ENCODE results near the gene KIAA0232. TPM values are rescaled to one million over a fixed set of nuclear protein-coding genes. Genes with fewer than 3 reads are reported as not detected.
"Not testable (repeated sequence)": the region's sequence is repeated elsewhere in the genome, so short reads cannot be mapped to it uniquely, and the experiment has no call there.

Gene KIAA0232
- total RNA-seq, 4 donors from 2014 or later: 39.1 to 66.4 (median 60.4) TPM

DNA sequence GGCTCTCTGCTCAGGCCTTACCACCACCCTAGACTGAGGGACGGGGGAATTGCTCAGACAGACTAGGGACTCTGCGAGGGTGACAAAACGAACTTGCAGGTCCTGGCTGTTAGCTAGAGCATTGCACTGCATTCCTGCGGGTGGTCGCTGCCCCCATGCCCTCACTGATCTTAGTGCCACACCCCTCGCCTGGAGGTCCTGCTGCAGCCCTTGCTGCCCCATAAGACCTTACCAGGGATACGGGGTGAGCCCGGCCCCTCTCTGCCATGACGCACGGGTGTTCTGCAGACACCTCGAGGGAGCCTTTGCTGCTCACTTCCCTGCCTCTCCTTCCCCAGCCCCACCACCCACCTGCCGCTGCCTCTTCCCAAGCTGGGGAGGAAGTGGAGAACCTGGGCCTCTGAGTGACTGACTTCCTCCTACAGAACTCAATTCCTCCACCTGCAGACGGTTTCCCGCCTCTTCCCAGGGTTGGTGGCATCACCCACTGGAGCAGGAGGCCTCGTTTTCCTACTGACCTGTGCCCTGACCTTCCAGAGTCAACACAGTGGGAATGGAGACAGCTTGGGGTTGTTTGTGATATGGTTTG, 107.3 kb downstream of the KIAA0232 start:
- H3K9me3 ChIP-seq: no peaks in the 10 kb centered on the region
- ATAC-seq: no peak
- in situ Hi-C loops (cut with MboI; ENCODE audit: low sequenced_read_pairs in 4 of 4) (loop anchor here in 1 of 4 donors (10.0 kb wide), 1 partner anchor 175 kb away; the partner anchor contains the start of gene BLOC1S4), intact Hi-C loops (cut with DNase I; ENCODE audit: low total_unique reads) (no loop called here)
- no peak overlapping the region for H3K27ac ChIP-seq
- no peak overlapping the region for H3K4me3 ChIP-seq
- TF ChIP-seq POLR2A (IDR thresholded peaks at IDR 0.05): no peak
- no peak for DNase-seq
- H3K36me3 ChIP-seq: no peaks in the 10 kb centered on the region
- H3K4me1 ChIP-seq: peaks cover 30 to 42% of the 10 kb centered on the region in 2 donors
- no peaks in the 10 kb centered on the region for H3K27me3 ChIP-seq

DNA sequence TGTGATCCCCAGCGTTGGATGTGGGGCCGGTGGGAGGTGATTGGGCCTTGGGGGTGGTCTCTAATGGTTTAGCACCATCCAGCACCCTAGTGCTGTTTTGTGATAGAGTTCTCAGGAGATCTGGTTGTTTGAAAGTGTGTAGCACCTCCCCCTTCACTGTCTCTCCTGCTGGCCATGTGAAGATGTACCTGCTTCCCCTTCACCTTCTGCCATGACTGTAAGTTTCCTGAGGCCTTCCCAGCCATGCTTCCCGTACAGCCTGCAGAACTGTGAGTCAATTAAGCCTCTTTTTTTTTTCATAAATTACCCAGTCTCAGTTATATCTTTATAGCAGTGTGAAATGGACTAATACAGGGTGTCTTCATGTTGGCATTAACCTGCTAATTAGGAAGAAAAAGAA, 107.8 kb downstream of the KIAA0232 start:
- intact Hi-C loops (cut with DNase I; ENCODE audit: low total_unique reads): no loop called here
- Histone ChIP-seq H3K9me3 (no peaks in the 10 kb centered on the region), H3K27me3 (no peaks in the 10 kb centered on the region), H3K4me3 (no peak overlapping the region), H3K27ac (no peak overlapping the region), H3K4me1 (peaks cover 28 to 41% of the 10 kb centered on the region in 2 donors), H3K36me3 (no peaks in the 10 kb centered on the region)
- DNase-seq (no peak), ATAC-seq (no peak)
- no peak for TF ChIP-seq POLR2A (IDR thresholded peaks at IDR 0.05)
- TF ChIP-seq, protein P1, sequence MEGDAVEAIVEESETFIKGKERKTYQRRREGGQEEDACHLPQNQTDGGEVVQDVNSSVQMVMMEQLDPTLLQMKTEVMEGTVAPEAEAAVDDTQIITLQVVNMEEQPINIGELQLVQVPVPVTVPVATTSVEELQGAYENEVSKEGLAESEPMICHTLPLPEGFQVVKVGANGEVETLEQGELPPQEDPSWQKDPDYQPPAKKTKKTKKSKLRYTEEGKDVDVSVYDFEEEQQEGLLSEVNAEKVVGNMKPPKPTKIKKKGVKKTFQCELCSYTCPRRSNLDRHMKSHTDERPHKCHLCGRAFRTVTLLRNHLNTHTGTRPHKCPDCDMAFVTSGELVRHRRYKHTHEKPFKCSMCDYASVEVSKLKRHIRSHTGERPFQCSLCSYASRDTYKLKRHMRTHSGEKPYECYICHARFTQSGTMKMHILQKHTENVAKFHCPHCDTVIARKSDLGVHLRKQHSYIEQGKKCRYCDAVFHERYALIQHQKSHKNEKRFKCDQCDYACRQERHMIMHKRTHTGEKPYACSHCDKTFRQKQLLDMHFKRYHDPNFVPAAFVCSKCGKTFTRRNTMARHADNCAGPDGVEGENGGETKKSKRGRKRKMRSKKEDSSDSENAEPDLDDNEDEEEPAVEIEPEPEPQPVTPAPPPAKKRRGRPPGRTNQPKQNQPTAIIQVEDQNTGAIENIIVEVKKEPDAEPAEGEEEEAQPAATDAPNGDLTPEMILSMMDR (IDR thresholded peaks at IDR 0.05 in 4 of 5, conservative IDR thresholded peaks at IDR 0.05 in 1 of 5): no peak
- in situ Hi-C loops (cut with MboI; ENCODE audit: low sequenced_read_pairs in 4 of 4): no loop called here

DNA sequence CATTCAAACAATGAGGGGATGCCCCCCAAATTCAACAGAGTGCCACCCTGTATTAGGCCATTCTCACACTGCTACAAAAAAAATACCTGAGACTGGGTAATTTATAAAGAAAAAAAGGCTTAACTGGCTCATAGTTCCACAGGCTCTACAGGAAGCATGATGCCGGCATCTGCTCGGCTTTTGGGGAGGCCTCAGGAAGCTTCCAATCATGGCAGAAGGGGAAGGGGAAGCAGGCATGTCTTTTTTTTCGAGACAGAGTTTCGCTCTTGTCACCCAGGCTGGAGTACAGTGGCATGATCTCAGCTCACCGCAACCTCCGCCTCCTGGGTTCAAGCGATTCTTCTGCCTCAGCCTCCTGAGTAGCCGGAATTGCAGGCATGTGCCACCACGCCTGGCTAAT, 108.4 kb downstream of the KIAA0232 start:
- H3K4me1 ChIP-seq: peaks cover 22 to 35% of the 10 kb centered on the region in 2 donors

DNA sequence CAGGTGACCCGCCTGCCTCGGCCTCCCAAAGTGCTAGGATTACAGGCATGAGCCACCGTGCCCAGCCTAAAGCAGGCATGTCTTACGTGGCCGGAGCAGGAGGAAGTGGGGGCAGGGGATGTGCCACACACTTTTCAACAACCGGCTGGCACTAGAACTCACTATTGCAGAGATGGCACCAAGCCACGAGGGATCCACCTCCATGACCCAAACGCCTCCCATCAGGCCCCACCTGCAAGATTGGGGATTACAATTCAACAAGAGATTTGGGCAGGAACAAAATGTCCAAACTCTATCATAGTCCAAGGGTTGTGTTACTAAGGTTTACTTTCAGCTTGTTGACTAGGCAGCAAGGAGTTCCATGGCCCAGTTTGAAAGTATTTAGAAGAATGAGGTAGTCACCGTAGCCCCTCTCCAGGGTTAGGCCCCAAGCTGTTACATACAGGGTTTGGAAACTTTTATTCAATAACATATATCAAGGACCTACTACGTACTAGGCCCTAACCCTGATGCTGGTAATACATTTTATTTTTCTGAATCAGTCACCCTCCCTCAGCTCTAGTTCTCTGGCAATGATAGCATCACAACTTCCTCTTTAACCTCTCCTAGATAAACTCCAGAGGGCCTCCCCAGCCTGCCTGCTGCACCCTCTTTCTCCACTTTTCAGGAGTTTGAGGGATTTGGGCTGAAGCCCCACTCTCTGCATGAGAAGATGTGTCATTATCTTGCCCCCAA, 109.1 kb downstream of the KIAA0232 start:
- peak overlapping the region in 1 of 4 donors; percentile 8 for H3K4me3 ChIP-seq
- H3K27me3 ChIP-seq: no peaks in the 10 kb centered on the region
- DNase-seq: no peak
- peak overlapping the region; percentile 55 to 76 (median 66) for H3K27ac ChIP-seq
- H3K36me3 ChIP-seq: no peaks in the 10 kb centered on the region
- no peaks in the 10 kb centered on the region for H3K9me3 ChIP-seq
- no peak for TF ChIP-seq POLR2A (IDR thresholded peaks at IDR 0.05)
- ATAC-seq: peak in 1 of 2 donors; percentile 30
- peaks cover 17 to 29% of the 10 kb centered on the region in 2 donors for H3K4me1 ChIP-seq
- intact Hi-C loops (cut with DNase I; ENCODE audit: low total_unique reads): no loop called here
- in situ Hi-C loops (cut with MboI; ENCODE audit: low sequenced_read_pairs in 4 of 4): no loop called here

More for the DNA sequence above, 108.4 kb downstream of the KIAA0232 start:
- peak overlapping the region in 2 of 4 donors; percentile 55 to 76 for H3K27ac ChIP-seq
- intact Hi-C loops (cut with DNase I; ENCODE audit: low total_unique reads); H3K27me3 ChIP-seq; H3K36me3 ChIP-seq; H3K4me3 ChIP-seq; H3K9me3 ChIP-seq; ATAC-seq; DNase-seq; in situ Hi-C loops (cut with MboI; ENCODE audit: low sequenced_read_pairs in 4 of 4): not testable (repeated sequence)

DNA sequence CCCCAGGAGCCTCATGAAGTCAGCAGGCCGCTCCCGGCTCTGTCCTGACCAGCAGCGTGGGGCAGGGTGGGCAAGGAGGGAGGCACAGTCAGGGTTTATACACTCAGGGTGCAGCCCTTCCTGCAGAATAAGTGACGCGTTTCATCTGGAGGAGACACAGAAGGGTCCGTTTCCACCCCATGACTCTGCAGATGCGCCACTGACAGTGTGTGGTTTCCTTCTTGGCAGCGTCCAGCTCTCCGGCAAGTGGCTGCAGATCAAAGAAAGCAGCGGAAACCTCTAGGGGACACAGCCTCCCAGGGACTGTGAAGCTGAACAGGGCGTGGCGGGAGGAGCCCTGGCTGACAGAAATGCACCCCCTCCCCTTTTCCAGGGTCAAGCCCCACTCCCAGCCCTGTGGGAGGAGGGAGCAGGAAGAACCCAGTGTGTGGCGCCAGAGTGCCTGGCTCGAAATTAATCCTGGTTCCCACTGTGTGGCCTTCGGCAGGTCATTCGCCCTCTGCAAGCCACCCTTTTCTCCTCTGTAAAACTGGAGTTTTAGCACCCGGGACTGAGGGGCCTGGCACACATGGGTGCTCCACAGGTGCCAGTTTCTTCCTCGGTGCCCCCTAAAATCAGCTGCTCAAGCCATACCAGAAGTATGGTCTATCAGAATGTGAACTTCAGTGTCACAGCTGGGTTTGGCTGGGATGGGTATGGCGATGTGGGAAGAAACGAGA, 109.8 kb downstream of the KIAA0232 start:
- no peaks in the 10 kb centered on the region for H3K36me3 ChIP-seq
- in situ Hi-C loops (cut with MboI; ENCODE audit: low sequenced_read_pairs in 4 of 4): no loop called here
- H3K4me1 ChIP-seq: peaks cover 12 to 23% of the 10 kb centered on the region in 2 donors
- peak overlapping the region; percentile 55 to 76 (median 66) for H3K27ac ChIP-seq
- intact Hi-C loops (cut with DNase I; ENCODE audit: low total_unique reads): no loop called here
- peak overlapping the region in 2 of 4 donors; percentile 3 to 8 for H3K4me3 ChIP-seq
- ATAC-seq (peak; percentile 75 to 77), DNase-seq (peak; percentile 64 to 79)
- no peaks in the 10 kb centered on the region for H3K9me3 ChIP-seq
- H3K27me3 ChIP-seq: no peaks in the 10 kb centered on the region
- TF ChIP-seq, protein P1 (IDR thresholded peaks at IDR 0.05 in 4 of 5, conservative IDR thresholded peaks at IDR 0.05 in 1 of 5): peak in 1 of 5 experiments; percentile 21
- peak in 1 of 2 donors; percentile 15 for TF ChIP-seq POLR2A (IDR thresholded peaks at IDR 0.05)

DNA sequence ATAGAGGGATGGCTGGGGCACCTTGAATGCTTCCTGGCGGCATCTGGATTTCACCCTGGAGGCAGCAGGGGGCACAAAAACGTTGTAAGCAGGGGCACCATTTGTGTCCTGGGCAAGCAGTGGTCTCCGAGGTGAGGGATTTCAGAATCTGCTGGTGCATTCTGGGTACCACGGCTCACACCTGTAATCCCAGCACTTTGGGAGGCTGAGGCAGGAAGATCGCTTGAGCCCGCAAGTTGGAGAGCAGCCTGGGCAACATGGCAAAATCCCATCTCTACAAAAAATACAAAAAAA, 110.3 kb downstream of the KIAA0232 start:
- H3K27ac ChIP-seq: peak overlapping the region; percentile 55 to 76 (median 66)
- peak in 1 of 2 donors; percentile 0 for ATAC-seq
- intact Hi-C loops (cut with DNase I; ENCODE audit: low total_unique reads): no loop called here
- no peaks in the 10 kb centered on the region for H3K9me3 ChIP-seq
- in situ Hi-C loops (cut with MboI; ENCODE audit: low sequenced_read_pairs in 4 of 4): no loop called here
- TF ChIP-seq, protein P1 (IDR thresholded peaks at IDR 0.05 in 4 of 5, conservative IDR thresholded peaks at IDR 0.05 in 1 of 5): no peak
- no peak for TF ChIP-seq POLR2A (IDR thresholded peaks at IDR 0.05)
- no peaks in the 10 kb centered on the region for H3K36me3 ChIP-seq
- no peak for DNase-seq
- no peak overlapping the region for H3K4me3 ChIP-seq
- H3K4me1 ChIP-seq: peaks cover 12 to 23% of the 10 kb centered on the region in 2 donors
- no peaks in the 10 kb centered on the region for H3K27me3 ChIP-seq
